Stimulated activated CD8-positive, alpha-beta memory T cell treated with anti-CD3 and anti-CD28 coated beads, Interleukin-2, amount 100 ng/mL, for 1 hour (primary cell): ENCODE measurements around the gene DSCAML1.

Source experiments
- DNase-seq, 2 donors: peaks; one replicate each; pipeline ENCODE4 v3.0.0-alpha.2; 2020; ENCODE audit warnings: low read depth in 2 of 2

The DSCAML1 gene

GRCh38 chr11:117497206-117497951 is 299.6 kb downstream of the DSCAML1 start:
- no peak for DNase-seq

GRCh38 chr11:117495357-117495756 is 301.7 kb downstream of the DSCAML1 start:
- DNase-seq: no peak

DNA sequence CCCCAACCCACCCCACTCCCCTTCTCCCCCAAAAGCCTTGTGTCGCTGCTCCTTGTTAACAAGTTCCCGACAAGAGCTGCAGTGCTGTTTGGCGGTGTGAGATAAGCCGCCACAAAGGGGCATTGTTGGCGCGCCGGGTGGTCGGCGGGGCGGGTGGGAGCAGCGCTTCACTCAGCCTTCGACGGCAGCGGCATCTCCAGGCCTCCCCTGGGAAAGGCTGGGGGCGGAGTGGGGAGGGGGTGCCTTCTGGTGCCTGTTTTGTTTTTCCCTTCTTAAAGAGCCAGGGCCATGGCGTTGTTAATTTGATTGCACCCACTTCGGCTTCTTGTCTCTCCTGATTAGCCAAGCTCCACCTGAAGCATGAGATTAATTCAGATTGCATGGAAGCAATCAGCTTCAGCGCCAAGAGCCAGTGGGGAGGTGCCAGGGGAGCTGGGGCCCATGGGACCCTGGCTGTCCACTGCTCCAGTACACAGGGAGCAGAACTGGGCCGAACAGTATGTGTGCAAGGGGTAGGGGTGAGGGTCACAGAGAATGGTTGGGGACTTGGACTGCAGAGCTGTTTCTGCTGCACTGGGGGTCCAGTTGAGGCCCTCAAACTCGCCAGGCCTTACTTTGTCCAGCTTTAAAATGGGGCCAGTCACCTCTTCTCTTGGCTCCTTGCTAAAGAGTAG is 304.3 kb downstream of the DSCAML1 start:
- DNase-seq: no peak

GRCh38 chr11:117490911-117491310 is 306.1 kb downstream of the DSCAML1 start:
- DNase-seq: no peak

GRCh38 chr11:117489999-117490679 is 306.9 kb downstream of the DSCAML1 start:
- no peak for DNase-seq

DNA sequence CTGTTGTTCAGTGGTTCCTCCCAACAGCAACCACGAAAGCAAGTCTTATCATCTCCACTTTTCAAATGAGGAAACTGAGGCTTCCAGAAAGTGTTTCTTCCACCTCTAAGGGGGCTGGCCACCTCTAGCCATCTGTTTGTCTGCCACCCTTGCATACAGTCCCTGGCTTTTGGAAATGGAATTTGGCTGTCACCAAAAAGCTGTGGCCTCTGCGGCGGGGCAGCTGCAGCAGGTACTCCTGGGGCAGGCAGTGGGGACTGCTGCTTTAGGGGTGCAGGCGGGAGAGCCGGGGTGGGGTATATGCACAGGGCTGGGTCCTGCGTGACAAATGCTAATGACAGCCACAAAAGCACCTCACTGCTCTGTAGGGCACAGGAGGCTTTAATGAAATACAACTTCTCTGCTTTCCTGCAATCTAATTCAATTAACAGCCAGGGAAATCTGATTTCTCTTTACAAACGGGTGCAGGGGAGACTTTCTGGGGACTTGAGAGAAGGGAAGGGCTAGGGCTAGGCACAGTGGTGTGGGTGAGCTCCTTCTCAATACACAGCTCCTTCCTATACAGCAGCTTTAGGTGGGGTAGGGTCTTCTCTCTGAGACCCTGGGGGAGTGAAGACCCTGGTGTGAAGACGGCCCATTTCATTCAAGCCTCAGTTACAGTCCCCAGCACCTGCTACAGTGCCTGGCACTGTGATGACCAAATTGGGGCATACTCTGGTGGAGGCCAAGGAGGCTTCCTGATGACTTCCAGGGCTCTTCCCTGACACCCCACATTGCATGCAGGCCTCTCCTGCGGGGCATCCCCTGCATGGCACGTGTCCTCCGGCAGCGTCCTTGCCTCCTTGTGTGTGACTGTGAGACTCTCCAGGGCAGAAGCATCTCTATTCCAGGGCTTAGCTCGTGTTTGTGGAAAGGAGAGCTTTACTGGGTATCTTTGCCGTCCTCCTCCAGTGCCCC is 307.7 kb downstream of the DSCAML1 start:
- DNase-seq: no peak

GRCh38 chr11:117486059-117486458 is 311.0 kb downstream of the DSCAML1 start:
- DNase-seq: no peak

DNA sequence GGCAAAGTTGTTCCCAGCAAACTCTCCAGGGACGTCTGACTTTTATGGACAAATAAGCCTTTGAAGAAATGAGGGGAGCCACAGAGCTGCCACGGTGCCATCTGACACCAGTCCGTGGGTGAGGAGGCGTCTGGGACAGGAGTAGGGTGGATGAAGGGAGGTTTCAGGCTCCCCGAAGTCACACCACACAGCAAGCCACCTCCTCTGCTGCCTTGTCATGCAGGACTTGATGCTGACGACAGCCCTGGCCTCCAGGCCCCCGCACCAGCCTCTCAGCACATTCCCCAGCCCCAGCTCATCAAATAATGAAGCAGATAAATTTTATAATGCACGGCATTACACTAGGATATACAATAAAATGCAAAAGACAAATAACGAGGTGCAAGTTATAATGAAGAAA is 312.9 kb downstream of the DSCAML1 start:
- DNase-seq: no peak

- DNase-seq: no peak
Measured at GRCh38 chr11:117483372-117483771, 313.6 kb downstream of the DSCAML1 start.

GRCh38 chr11:117482881-117483280 is 314.1 kb downstream of the DSCAML1 start:
- no peak for DNase-seq

DNA sequence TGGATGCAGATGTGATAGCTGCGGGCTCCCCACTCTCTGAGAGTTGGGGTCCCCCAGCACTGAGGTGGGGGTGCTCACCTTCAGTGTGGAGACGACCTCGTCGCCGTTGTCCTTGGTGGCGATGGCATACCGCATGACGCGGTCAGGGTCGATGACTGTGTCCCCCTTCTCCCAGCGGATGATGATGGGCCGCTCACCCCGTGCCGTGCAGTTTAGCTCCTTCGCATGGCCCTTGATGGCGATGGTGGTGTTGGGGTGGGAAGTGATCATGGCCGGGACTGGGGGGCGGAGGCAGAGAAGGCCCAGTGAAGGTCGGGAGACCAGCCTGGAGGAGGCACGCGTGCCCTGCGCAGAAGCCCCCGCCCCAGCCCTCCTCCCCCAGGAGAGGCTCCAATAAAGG is 315.1 kb downstream of the DSCAML1 start:
- DNase-seq: no peak

DNA sequence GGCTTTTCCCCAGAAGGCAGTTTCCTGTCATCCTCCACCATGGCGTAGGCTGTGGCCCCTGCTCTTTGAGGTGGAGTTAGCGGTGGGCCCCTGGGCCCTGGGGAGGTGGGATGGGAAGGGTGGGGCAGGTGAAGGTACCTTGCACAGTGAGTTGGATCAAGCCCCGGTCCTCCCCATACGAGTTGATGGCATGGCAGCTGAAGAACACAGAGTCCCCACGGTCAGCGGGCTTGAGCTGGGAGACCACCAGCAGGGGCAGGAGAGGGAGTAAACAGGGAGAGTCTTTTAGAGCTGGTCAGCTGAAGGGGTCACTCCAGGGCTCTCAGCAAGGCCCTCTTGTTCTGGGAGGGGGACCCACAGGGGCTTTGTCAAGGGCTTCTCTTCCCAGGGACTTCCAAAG is 316.0 kb downstream of the DSCAML1 start:
- DNase-seq: no peak

- no peak for DNase-seq
Measured at GRCh38 chr11:117480221-117480620, 316.8 kb downstream of the DSCAML1 start.

DNA sequence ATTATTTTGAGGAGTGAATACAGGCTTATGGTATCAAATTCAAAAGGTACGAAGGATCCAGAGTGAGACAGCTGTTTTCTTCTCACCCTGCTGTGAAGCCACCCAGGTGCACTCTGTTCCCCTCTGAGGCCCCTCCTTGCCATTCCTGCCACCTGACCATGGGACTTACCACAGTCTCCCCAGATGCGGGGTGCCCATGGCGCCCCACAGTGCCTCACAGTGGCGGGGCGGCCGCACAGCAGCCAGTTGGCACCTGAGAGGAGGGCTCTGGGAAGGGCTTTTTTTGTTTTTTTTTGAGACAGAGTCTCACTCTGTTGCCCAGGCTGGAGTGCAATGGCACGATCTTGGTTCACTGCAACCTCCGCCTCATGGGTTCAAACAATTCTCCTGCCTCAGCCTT is 317.6 kb downstream of the DSCAML1 start:
- no peak for DNase-seq

- no peak for DNase-seq
Measured at GRCh38 chr11:117478926-117479325, 318.1 kb downstream of the DSCAML1 start.

GRCh38 chr11:117478126-117478860 is 318.7 kb downstream of the DSCAML1 start:
- DNase-seq: no peak

DNA sequence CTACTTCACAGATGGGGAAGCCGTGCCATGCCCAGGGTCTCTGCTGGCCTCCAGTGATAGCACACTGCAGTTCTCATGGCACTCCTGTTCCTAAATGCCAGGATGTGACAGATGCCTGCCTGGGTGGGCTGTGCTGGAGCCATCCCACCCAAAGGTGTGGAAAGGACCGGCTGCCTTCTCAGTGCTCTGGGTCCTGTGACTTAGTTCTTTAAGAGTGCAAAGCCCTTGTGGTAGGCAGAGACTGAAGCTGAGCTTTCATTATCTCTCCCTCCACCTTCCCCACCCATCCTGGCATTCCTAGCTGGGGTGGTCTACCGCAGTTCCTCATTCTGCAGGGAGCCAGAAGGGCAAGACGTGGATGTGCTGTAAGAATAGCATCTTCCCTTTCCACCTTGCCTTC is 319.3 kb downstream of the DSCAML1 start:
- DNase-seq: no peak

- no peak for DNase-seq
Measured at GRCh38 chr11:117476531-117477142, 320.4 kb downstream of the DSCAML1 start.

GRCh38 chr11:117475716-117476530 is 321.1 kb downstream of the DSCAML1 start:
- DNase-seq: no peak
